ENCODE data around the gene AFF3. TPM values are rescaled to one million over a fixed set of nuclear protein-coding genes. Genes with fewer than 3 reads are reported as not detected.

Gene AFF3
- total and polyA plus RNA-seq, 9 donors, result 2.4 to 7.2 (median 3.7) TPM

GRCh38 chr2:100063459-100063953 lies 78.9 kb downstream of the AFF3 start:
- no peaks in the 10 kb centered on the region for H3K36me3 ChIP-seq (ENCODE audit: control insufficient read depth, insufficient read depth, low read length)
- H3K27me3 ChIP-seq (ENCODE audit: control insufficient read depth, insufficient read depth, low read length), result no peaks in the 10 kb centered on the region
- DNase-seq, result no peak
- 100% methylated on average over 1 of the region's 5 CpGs for WGBS (ENCODE audit: insufficient coverage)
- H3K9me3 ChIP-seq (replicated peaks; ENCODE audit: control insufficient read depth, low read depth, low read length), result no peaks in the 10 kb centered on the region
- no peak overlapping the region for H3K4me3 ChIP-seq (ENCODE audit: low read length)
- no peak overlapping the region for H3K27ac ChIP-seq (ENCODE audit: low read length)
- H3K4me1 ChIP-seq (ENCODE audit: control insufficient read depth, insufficient read depth, low read length), result no peaks in the 10 kb centered on the region

DNA sequence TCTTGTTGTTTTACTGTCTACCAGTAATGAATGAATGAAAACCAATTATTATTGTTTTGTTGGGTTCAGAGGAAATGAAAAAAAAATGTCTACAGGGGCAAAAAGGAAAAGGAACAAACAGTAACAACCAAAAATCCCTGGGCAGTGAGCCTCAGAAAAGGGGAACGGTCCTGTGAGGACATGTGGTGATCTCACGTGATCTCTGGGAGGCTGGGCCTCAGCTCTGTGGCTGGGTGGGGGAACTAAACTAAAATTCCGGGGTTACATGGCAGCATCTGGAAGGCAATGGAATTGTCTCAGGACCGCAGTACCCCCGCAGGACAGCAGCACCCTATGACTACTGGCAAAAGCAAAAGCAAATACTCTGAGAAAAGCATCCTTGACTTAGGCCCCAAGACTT lies 80.1 kb downstream of the AFF3 start:
- no peak for DNase-seq
- WGBS (ENCODE audit: insufficient coverage), result 100% methylated on average over 1 of the region's 5 CpGs
- Histone ChIP-seq H3K4me1 (ENCODE audit: control insufficient read depth, insufficient read depth, low read length) (no peaks in the 10 kb centered on the region), H3K27me3 (ENCODE audit: control insufficient read depth, insufficient read depth, low read length) (no peaks in the 10 kb centered on the region), H3K9me3 (replicated peaks; ENCODE audit: control insufficient read depth, low read depth, low read length) (no peaks in the 10 kb centered on the region), H3K4me3 (ENCODE audit: low read length) (no peak overlapping the region), H3K27ac (ENCODE audit: low read length) (no peak overlapping the region), H3K36me3 (ENCODE audit: control insufficient read depth, insufficient read depth, low read length) (no peaks in the 10 kb centered on the region)

DNA sequence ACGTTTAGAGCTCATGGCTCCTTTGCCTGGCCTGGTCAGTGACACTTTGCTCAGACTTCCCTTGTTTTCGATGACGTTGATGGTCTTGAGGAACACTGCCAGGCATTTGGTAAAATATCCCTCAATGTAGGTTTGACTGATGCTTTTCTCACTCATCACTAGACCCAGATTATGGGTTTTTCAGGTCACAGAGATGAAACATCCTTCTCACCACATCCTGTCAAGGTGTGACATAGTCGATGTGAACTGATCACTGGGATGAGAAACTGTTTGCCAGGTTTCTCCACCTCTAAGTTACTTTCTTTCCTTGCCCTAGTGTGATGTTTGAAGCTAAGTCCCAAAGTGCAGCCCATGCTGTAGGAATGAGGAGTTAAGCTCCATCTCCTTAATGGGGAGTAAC lies 81.5 kb downstream of the AFF3 start:
- no peaks in the 10 kb centered on the region for H3K4me1 ChIP-seq (ENCODE audit: control insufficient read depth, insufficient read depth, low read length)
- no peaks in the 10 kb centered on the region for H3K27me3 ChIP-seq (ENCODE audit: control insufficient read depth, insufficient read depth, low read length)
- WGBS (ENCODE audit: insufficient coverage), result 90% methylated on average over 3 of the region's 4 CpGs
- no peaks in the 10 kb centered on the region for H3K36me3 ChIP-seq (ENCODE audit: control insufficient read depth, insufficient read depth, low read length)
- no peak for DNase-seq
- no peak overlapping the region for H3K4me3 ChIP-seq (ENCODE audit: low read length)
- H3K9me3 ChIP-seq (replicated peaks; ENCODE audit: control insufficient read depth, low read depth, low read length), result no peaks in the 10 kb centered on the region
- no peak overlapping the region for H3K27ac ChIP-seq (ENCODE audit: low read length)

DNA sequence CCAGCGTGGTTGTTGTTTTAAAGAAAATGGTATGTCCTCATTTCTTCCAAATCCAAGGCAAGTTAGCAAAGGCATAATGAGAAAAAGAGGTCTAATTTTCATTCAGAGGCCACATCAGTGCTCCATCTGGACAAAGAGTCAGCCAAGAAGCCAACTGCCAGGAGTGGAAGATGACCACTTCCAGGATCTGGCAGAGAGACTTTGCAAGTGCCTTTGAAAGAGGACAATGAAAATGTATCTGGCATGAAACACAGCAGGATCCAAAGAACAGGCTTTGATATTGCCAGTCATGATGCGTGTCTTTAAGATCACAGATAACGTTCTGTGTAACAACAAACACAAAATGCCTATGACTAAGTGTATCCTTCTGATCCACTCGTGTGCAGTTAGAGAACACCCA lies 82.8 kb downstream of the AFF3 start:
- WGBS (ENCODE audit: insufficient coverage), result 73% methylated on average over 2 of the region's 4 CpGs
- no peaks in the 10 kb centered on the region for H3K36me3 ChIP-seq (ENCODE audit: control insufficient read depth, insufficient read depth, low read length)
- no peak overlapping the region for H3K27ac ChIP-seq (ENCODE audit: low read length)
- no peaks in the 10 kb centered on the region for H3K4me1 ChIP-seq (ENCODE audit: control insufficient read depth, insufficient read depth, low read length)
- no peaks in the 10 kb centered on the region for H3K27me3 ChIP-seq (ENCODE audit: control insufficient read depth, insufficient read depth, low read length)
- no peak overlapping the region for H3K4me3 ChIP-seq (ENCODE audit: low read length)
- no peaks in the 10 kb centered on the region for H3K9me3 ChIP-seq (replicated peaks; ENCODE audit: control insufficient read depth, low read depth, low read length)
- peak; percentile 18 for DNase-seq

DNA sequence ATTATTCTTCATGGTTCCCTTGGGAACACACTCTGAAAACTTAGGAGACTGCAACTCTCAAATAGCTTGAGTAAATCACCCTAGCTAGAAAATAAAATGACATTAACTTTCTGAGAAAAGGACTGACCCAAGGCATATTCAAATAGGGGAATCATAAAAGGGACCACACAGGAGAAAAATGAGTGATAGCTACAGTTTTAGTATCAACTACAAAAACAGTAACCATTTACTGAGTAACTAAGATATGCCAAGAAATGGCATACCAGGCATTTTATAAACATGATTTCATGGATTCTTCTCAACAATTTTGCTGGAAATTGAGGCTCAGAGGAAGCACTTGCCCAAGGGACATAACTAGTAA lies 84.5 kb downstream of the AFF3 start:
- no peaks in the 10 kb centered on the region for H3K36me3 ChIP-seq (ENCODE audit: control insufficient read depth, insufficient read depth, low read length)
- no peaks in the 10 kb centered on the region for H3K4me1 ChIP-seq (ENCODE audit: control insufficient read depth, insufficient read depth, low read length)
- no peak overlapping the region for H3K27ac ChIP-seq (ENCODE audit: low read length)
- peak; percentile 11 for DNase-seq
- H3K4me3 ChIP-seq (ENCODE audit: low read length), result no peak overlapping the region
- H3K27me3 ChIP-seq (ENCODE audit: control insufficient read depth, insufficient read depth, low read length), result no peaks in the 10 kb centered on the region
- H3K9me3 ChIP-seq (replicated peaks; ENCODE audit: control insufficient read depth, low read depth, low read length), result no peaks in the 10 kb centered on the region

DNA sequence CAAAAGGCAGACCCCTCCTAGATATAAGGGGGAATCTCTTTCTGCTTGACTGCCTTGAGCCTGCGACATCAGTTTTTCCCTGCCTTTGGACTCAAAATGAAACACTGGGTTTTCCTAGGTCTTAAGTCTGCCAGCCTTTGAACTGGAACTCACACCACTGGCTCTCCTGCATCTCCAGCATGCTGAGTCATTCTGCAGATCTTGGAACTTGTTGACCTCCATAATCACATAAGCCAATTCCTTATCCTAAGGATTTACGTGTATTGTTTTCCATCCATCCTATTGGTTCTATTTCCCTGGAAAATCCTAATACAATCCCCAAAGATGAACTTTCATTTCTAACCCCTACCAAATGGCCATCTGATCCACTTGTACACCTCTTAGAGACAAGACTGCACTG lies 88.0 kb downstream of the AFF3 start:
- no peaks in the 10 kb centered on the region for H3K4me1 ChIP-seq (ENCODE audit: control insufficient read depth, insufficient read depth, low read length)
- no peak overlapping the region for H3K27ac ChIP-seq (ENCODE audit: low read length)
- H3K4me3 ChIP-seq (ENCODE audit: low read length), result no peak overlapping the region
- H3K27me3 ChIP-seq (ENCODE audit: control insufficient read depth, insufficient read depth, low read length), result no peaks in the 10 kb centered on the region
- 77% methylated on average over 2 of the region's 2 CpGs for WGBS (ENCODE audit: insufficient coverage)
- H3K36me3 ChIP-seq (ENCODE audit: control insufficient read depth, insufficient read depth, low read length), result no peaks in the 10 kb centered on the region
- no peak for DNase-seq
- H3K9me3 ChIP-seq (replicated peaks; ENCODE audit: control insufficient read depth, low read depth, low read length), result no peaks in the 10 kb centered on the region

DNA sequence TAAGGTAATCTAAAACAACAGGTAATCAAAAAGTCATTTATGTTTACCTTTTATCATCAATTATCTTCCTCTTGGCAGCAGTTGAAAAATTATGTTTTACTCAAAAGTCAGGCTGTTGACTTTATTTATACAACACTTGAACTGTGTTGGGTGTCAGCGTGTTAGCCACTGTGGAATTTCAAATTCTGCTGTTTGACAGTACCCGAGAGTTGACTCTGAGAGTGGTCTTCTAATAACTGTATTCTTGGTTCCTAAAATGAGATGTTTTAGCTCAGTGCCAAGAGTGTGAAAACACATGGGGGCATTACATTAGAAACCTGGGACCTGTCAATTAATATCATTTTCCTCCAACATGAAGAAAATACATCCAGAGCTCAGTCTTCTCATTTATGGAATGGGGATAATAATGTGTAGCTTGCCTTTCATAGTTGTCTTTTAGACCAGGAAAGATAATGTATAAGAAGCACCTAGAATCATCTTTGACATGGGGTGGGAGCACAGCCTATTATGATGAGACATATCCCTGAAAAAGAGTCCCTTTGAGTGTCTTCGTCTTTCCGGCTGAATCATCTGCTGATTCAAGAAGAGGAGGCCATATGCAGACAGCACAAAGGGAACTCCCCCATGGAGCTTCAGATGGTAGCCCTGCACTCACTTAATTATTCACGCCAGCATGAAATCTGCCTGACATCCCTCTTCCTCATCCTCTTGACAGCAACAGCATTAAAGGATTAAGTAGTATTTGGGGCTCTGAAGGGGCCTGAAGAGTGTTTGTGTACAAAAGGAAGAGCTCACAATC lies 89.1 kb downstream of the AFF3 start:
- no peaks in the 10 kb centered on the region for H3K36me3 ChIP-seq (ENCODE audit: control insufficient read depth, insufficient read depth, low read length)
- H3K27ac ChIP-seq (ENCODE audit: low read length), result no peak overlapping the region
- WGBS (ENCODE audit: insufficient coverage), result 83% methylated on average over 2 of the region's 5 CpGs

GRCh38 chr2:100052650-100053049 lies 89.7 kb downstream of the AFF3 start:
- Histone ChIP-seq H3K4me3 (ENCODE audit: low read length) (no peak overlapping the region), H3K9me3 (replicated peaks; ENCODE audit: control insufficient read depth, low read depth, low read length) (no peaks in the 10 kb centered on the region), H3K27me3 (ENCODE audit: control insufficient read depth, insufficient read depth, low read length) (no peaks in the 10 kb centered on the region), H3K27ac (ENCODE audit: low read length) (no peak overlapping the region), H3K4me1 (ENCODE audit: control insufficient read depth, insufficient read depth, low read length) (no peaks in the 10 kb centered on the region), H3K36me3 (ENCODE audit: control insufficient read depth, insufficient read depth, low read length) (no peaks in the 10 kb centered on the region)
- WGBS (ENCODE audit: insufficient coverage), result no CpG with 5 or more reads among the region's 4 CpGs
- DNase-seq, result no peak

More for the DNA sequence above, 89.1 kb downstream of the AFF3 start:
- DNase-seq, result no peak
- Histone ChIP-seq H3K9me3 (replicated peaks; ENCODE audit: control insufficient read depth, low read depth, low read length) (no peaks in the 10 kb centered on the region), H3K4me1 (ENCODE audit: control insufficient read depth, insufficient read depth, low read length) (no peaks in the 10 kb centered on the region), H3K4me3 (ENCODE audit: low read length) (no peak overlapping the region), H3K27me3 (ENCODE audit: control insufficient read depth, insufficient read depth, low read length) (no peaks in the 10 kb centered on the region)

DNA sequence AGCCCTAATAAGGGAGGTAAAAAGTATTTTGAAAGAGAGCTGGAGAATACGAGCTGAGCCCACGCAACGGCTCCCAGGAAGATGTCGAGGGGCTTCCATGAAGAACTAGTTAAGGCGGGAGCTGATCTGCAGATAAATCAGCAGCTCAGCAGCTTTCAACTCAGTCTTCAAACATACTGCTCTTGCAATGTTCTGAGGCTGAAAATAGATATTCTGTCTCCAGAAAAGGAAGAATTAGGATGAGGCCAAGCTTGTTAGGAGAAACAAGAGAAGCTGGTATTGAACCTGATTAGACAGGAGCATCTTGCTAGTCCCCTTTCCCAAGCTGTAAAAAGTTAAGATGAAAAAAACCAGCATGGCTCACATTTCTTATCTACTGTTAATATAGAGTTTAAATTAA lies 91.1 kb downstream of the AFF3 start:
- no peak overlapping the region for H3K4me3 ChIP-seq (ENCODE audit: low read length)
- no peak for DNase-seq
- H3K27me3 ChIP-seq (ENCODE audit: control insufficient read depth, insufficient read depth, low read length), result no peaks in the 10 kb centered on the region
- no peaks in the 10 kb centered on the region for H3K9me3 ChIP-seq (replicated peaks; ENCODE audit: control insufficient read depth, low read depth, low read length)
- H3K4me1 ChIP-seq (ENCODE audit: control insufficient read depth, insufficient read depth, low read length), result no peaks in the 10 kb centered on the region
- no CpG with 5 or more reads among the region's 5 CpGs for WGBS (ENCODE audit: insufficient coverage)
- no peaks in the 10 kb centered on the region for H3K36me3 ChIP-seq (ENCODE audit: control insufficient read depth, insufficient read depth, low read length)
- H3K27ac ChIP-seq (ENCODE audit: low read length), result no peak overlapping the region

- Histone ChIP-seq H3K27me3 (ENCODE audit: control insufficient read depth, insufficient read depth, low read length) (no peaks in the 10 kb centered on the region), H3K4me3 (ENCODE audit: low read length) (no peak overlapping the region), H3K27ac (ENCODE audit: low read length) (no peak overlapping the region), H3K9me3 (replicated peaks; ENCODE audit: control insufficient read depth, low read depth, low read length) (no peaks in the 10 kb centered on the region), H3K4me1 (ENCODE audit: control insufficient read depth, insufficient read depth, low read length) (no peaks in the 10 kb centered on the region), H3K36me3 (ENCODE audit: control insufficient read depth, insufficient read depth, low read length) (no peaks in the 10 kb centered on the region)
- 72% methylated on average over 2 of the region's 6 CpGs for WGBS (ENCODE audit: insufficient coverage)
- DNase-seq, result no peak
Observed at GRCh38 chr2:100050685-100051084, 91.7 kb downstream of the AFF3 start.

Measured in muscle of leg (tissue), 11 donors.